GM19043 (cell line): ENCODE measurements around the gene TMEM117.
A peak's percentile ranks its signal among the peaks of the same experiment; 100 is the strongest.
"Not testable (repeated sequence)": the region's sequence is repeated elsewhere in the genome, so short reads cannot be mapped to it uniquely, and the experiment has no call there.

Experiments
- ATAC-seq: cut with Tn5 transposase; IDR thresholded peaks from one replicate; pipeline ENCODE4 v1.9.1; 2021; ENCODE audit warnings: low read depth; ENCODE audit not compliant: unreplicated experiment

Gene TMEM117

GRCh38 chr12:44003721-44004120, 167.8 kb downstream of the TMEM117 start:
- ATAC-seq, result no peak

DNA sequence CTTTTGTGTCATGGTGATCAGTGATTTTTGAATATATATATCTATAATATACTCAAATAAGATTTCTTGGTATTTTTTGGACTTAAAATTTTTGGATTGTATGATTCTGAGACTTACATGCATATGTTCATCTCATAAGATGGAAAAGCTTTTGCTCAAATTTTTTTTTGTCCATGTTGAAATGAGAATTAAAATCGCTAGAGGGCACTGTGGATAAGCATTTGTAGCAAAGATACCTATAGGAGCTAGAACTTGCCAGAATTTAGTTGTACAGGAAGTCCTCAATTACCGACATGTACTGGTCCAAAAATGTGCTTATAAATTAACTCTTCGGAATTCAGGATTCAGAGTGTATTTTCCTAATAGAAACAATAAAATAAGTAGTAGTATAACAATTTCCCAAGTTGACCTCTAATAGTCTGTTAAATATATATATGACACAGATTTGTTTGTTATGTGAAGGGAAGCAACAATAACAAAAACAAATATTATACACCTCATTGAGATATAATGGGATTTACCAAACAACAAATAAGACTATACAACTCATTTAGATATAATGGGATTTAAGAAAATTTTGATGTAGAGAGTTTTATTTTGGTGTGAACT, 179.6 kb downstream of the TMEM117 start:
- peak; percentile 79 for ATAC-seq

- ATAC-seq, result no peak
Measured at GRCh38 chr12:44017216-44017615, 181.3 kb downstream of the TMEM117 start.

GRCh38 chr12:44019118-44019517, 183.2 kb downstream of the TMEM117 start:
- no peak for ATAC-seq

- ATAC-seq, result no peak
Measured at GRCh38 chr12:44020555-44020954, 184.7 kb downstream of the TMEM117 start.

DNA sequence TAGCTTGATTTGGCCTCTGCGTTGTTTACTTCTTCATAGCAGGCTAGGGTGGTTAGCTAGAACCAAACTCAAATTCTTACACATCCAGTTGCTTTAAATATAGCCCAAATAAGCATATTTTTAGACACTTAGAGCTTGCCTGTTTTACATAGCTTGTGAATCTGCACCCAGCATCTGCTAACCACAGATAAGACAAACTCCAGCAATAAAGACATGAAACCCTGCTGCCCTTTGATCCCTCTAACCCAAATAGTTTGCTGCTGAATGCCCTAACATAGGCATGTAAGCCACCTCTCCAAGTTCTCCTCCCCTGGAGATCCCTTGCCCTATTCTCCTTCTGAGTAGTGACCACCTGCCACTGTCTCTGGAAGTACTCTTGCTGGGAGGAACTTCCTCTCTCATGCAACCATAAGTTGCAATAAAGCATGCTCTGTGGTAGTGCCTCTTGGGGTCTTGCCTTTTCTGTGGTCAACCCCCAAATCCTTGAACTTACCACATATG, 185.6 kb downstream of the TMEM117 start:
- ATAC-seq, result peak; percentile 80

DNA sequence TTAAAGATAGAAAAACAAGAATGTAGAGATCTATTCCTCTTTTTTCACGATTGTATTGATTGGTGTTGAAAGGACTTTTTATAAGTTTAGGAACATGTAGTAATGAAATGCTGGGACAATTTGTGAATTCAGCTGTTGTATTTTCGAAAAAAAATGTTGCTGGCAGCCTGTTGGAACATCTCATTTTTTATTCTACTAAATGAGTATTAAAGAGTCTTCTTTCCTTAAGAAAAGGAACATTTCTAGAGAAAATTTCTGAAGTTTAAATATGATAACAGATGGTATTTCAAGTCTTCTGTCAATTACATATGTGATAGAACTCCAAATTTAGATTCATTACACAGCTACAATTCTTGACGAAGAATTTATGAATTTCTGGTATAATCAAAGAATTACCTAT, 189.6 kb downstream of the TMEM117 start:
- no peak for ATAC-seq

DNA sequence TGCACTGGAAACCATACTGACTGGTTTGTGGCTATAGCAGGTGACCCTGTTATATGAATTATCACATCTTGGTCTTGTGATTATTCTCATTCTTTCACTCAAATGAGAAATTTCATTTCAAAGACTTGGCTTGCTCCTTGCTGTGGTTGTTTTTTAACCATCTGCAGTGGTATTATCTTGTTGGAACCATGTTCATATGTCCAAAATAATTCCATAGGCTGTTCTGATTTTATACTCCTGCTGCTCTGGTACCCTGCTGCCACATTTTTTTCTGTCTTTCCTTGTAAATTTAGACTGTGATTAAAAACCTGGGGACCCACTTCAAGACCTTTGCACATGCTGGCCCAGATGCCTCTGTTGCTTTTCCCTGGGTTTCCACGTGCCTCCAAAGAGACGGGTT, 190.2 kb downstream of the TMEM117 start:
- no peak for ATAC-seq

- ATAC-seq, result not testable (repeated sequence)
Measured at GRCh38 chr12:44026926-44027325, 191.0 kb downstream of the TMEM117 start.

DNA sequence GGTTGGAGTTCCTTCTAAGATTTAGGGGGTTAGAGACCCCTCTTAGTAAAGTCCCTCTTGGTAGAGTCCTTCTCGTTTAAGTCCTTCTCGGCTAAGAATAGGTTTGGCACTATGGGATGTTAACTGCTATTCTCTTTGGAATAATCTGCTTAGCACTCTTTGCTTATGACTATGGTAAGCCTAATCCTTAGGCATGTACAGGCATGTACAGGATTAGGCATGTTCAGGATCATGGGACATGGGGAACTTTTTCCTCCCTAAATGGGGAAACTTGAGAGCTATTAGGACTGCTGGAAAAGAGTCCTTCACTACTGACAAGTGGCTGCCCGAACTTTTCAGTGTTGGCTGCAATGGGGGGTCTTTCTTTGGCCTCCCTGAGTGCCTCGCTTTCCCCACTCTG, 193.3 kb downstream of the TMEM117 start:
- no peak for ATAC-seq

DNA sequence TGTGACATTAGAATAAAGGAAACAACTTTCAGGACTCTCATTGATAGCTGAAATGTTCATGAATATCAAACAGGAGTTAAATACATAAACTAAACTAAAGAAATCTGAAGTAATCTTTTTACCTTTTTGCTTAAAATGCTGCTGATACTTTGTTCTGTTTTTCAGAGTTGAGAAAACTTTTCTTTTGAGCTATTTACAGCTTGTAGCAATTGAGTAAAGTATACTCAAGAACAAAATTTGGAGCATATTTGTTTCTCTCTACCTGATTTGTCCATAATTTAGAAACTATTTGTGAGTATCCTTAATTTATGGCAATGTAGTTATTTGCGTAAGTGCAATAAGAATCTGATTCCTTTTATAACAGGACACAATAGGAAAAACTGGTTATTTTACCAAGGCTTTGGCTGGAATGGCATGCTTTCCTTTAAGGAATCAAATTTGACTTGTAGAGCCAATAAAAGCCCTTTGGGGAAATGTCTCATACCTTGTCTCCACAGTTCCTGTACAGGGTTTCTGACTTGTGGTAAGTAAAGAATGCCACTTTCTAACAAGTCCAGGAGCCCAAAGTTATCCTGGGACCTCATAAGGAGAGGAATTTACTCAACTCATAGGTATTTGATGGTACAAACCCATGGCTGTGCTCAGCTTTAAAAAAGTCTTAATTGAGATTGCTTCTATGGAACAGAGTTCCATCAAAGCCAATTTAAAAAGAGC, 195.7 kb downstream of the TMEM117 start:
- no peak for ATAC-seq

DNA sequence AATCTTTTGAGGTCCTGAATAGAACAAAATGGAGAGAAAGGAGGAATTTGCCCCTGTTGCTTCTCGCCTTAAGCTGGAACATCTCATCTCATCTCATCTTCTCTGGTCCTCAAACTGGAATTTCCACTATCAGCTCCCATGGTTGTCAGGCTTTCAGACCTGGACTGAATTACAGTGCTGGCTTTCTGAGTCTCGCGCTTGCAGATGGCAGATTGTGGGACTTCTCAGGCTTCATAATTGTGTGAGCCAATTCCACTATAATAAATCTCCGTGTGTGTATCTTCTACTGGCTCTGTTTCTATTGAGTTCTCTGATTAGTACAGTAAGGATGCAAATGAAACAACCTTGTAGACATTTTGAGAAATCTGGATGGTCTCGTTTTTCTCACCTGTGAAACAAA, 199.0 kb downstream of the TMEM117 start:
- no peak for ATAC-seq

GRCh38 chr12:44036875-44037443, 201.1 kb downstream of the TMEM117 start:
- no peak for ATAC-seq

- ATAC-seq, result no peak
Measured at GRCh38 chr12:44038411-44038810, 202.5 kb downstream of the TMEM117 start.

DNA sequence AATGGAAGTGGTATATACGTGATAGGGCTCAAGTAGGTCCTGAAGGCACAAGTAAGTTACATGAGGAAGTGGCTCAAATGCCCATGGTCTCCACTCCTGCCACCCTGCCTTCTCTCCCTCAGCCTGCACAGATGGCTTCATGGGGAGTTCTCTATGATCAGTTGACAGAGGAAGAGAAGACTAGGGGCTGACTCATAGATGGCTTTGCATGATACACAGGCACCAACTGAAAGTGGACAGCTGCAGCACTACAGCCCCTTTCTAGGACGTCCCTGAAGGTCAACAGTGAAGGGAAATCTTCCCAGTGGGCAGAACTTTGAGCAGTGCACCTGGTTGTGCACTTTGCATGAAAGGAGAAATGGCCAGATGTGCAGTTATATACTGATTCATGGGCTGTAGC, 208.6 kb downstream of the TMEM117 start:
- ATAC-seq, result not testable (repeated sequence)

- no peak for ATAC-seq
Measured at GRCh38 chr12:44046732-44047417, 211.0 kb downstream of the TMEM117 start.

- no peak for ATAC-seq
Measured at GRCh38 chr12:44052554-44052953, 216.7 kb downstream of the TMEM117 start.

GRCh38 chr12:44053549-44054127, 217.8 kb downstream of the TMEM117 start:
- ATAC-seq, result no peak

GRCh38 chr12:44054281-44054680, 218.4 kb downstream of the TMEM117 start:
- ATAC-seq, result no peak

DNA sequence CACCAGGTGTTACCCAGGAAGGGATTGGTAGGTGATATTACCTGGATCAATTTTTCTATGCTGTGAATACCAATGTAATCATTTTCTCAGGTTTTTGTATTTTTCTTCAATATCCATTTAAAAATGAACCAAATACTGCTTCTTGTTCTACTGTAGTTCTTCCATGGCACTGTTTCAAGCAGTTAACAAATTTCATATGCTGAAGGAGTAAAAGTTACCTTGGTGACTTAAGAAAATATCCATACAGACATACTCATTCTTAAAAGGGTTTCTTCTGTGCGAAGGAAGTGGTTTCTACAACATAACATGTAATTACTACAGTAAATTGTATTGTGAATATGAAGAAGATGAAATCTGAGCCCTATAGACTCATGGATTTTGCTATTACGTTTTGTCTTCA, 222.5 kb downstream of the TMEM117 start:
- no peak for ATAC-seq

DNA sequence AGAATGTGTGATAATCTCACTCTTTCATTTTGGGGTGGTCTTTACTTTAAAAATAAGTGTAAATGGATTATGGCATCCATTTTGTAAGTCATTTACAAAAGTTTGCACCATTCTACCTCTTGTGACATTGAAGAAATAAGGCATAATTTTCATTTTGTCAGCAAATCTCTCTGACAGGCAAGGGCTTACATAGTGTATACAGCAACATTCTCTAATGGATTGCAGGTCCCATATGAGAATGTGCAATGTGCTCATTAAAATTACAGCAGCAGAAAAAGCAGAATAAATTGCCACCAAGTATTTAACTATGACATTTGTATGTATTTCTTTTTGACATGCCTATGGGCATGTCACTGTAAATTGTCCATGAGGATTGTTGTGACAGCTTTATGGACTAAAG, 223.6 kb downstream of the TMEM117 start:
- no peak for ATAC-seq
